ENCODE measurements around the gene LZTR1.
"Not testable (repeated sequence)": the region's sequence is repeated elsewhere in the genome, so short reads cannot be mapped to it uniquely, and the experiment has no call there.

LZTR1 gene

GRCh38 chr22:21009208-21009607 lies 27.1 kb downstream of the LZTR1 start:
- not testable (repeated sequence) for H3K9me3 ChIP-seq (ENCODE audit: control insufficient read depth in 2 of 2, low read length in 2 of 2); H3K27me3 ChIP-seq (ENCODE audit: control insufficient read depth in 2 of 2, insufficient read depth in 2 of 2, low read length in 2 of 2); H3K36me3 ChIP-seq (ENCODE audit: control insufficient read depth in 2 of 2, insufficient read depth in 2 of 2, low read length in 2 of 2); H3K27ac ChIP-seq (ENCODE audit: low read depth in 2 of 2, low read length in 2 of 2); H3K4me1 ChIP-seq (ENCODE audit: control insufficient read depth in 2 of 2, insufficient read depth in 2 of 2, low read length in 2 of 2); H3K4me3 ChIP-seq (ENCODE audit: low read length in 2 of 2); H3K9ac ChIP-seq (ENCODE audit: low read depth in 1 of 2, low read length in 2 of 2)

- Histone ChIP-seq H3K9me3 (ENCODE audit: control insufficient read depth in 2 of 2, low read length in 2 of 2) (no peaks in the 10 kb centered on the region), H3K27ac (ENCODE audit: low read depth in 2 of 2, low read length in 2 of 2) (no peak overlapping the region), H3K36me3 (ENCODE audit: control insufficient read depth in 2 of 2, insufficient read depth in 2 of 2, low read length in 2 of 2) (no peaks in the 10 kb centered on the region), H3K9ac (ENCODE audit: low read depth in 1 of 2, low read length in 2 of 2) (no peak overlapping the region), H3K4me1 (ENCODE audit: control insufficient read depth in 2 of 2, insufficient read depth in 2 of 2, low read length in 2 of 2) (peaks cover 10% of the 10 kb centered on the region in 2 donors), H3K4me3 (ENCODE audit: low read length in 2 of 2) (no peak overlapping the region), H3K27me3 (ENCODE audit: control insufficient read depth in 2 of 2, insufficient read depth in 2 of 2, low read length in 2 of 2) (no peaks in the 10 kb centered on the region)
Observed at GRCh38 chr22:21009638-21010425, 27.7 kb downstream of the LZTR1 start.

DNA sequence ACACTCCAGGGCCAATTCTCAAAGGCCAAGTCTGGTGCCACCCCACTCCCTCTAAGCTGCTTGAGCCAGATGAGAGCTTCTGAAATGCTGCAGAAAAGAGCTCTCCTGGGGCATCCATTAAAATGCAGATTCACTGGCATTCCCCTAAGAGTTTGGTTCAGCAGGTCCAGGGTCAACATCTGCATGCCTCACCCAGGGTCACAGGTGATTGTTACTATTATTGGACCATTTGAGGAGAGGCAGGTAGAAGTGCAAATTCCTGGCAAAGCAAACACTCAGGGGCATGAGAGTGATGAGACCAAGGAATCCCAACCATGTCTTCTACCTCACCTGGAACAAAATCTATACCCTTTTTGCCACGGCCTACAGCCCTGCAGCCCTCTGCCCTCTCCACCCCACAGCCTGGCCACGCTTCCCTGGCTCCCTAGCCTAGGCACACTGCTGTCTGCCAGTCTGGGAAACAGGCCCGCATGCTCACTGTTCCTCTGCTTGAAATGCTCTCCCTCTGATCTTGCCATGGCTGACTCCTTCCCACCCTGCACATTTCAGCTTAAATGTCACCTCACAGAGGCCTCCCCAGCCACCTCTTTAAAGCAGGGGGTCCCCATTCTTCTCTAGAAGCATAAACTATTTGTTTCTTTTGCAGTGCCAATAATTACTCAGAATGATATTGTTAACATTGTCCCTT lies 28.5 kb downstream of the LZTR1 start:
- Histone ChIP-seq H3K9me3 (ENCODE audit: control insufficient read depth in 2 of 2, low read length in 2 of 2) (no peaks in the 10 kb centered on the region), H3K4me3 (ENCODE audit: low read length in 2 of 2) (no peak overlapping the region), H3K4me1 (ENCODE audit: control insufficient read depth in 2 of 2, insufficient read depth in 2 of 2, low read length in 2 of 2) (peaks cover 14 to 16% of the 10 kb centered on the region in 2 donors), H3K9ac (ENCODE audit: low read depth in 1 of 2, low read length in 2 of 2) (no peak overlapping the region), H3K36me3 (ENCODE audit: control insufficient read depth in 2 of 2, insufficient read depth in 2 of 2, low read length in 2 of 2) (no peaks in the 10 kb centered on the region), H3K27ac (ENCODE audit: low read depth in 2 of 2, low read length in 2 of 2) (no peak overlapping the region), H3K27me3 (ENCODE audit: control insufficient read depth in 2 of 2, insufficient read depth in 2 of 2, low read length in 2 of 2) (no peaks in the 10 kb centered on the region)

GRCh38 chr22:21012446-21013407 lies 30.6 kb downstream of the LZTR1 start:
- H3K9ac ChIP-seq (ENCODE audit: low read depth in 1 of 2, low read length in 2 of 2): no peak overlapping the region

DNA sequence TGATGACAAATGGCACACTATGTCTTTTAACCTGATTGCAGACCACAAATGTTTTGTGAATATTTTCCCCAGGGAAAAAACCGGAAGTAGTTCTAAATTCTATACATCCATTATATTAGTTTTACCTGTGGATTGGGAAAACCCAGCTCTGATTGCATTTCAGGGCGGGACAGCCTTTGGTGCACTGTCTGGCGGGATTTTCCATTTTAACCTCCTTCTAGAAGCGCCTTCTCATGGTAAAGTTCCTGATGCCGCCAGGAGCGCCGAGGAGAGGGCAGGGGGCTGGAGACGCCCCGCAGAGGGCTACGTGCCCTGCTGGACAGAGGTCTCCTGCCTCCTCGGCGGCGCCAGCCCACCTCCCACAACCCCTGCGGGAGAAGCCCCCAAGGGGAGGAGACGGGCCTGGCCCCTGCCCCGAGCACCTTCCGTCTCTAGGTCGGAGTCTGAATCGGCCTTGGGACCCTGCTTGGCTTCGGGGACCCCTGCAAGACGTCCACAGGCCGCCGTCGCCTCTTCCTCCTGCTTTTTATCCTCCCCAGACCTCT lies 31.6 kb downstream of the LZTR1 start:
- Histone ChIP-seq H3K4me1 (ENCODE audit: control insufficient read depth in 2 of 2, insufficient read depth in 2 of 2, low read length in 2 of 2) (peaks cover 18 to 19% of the 10 kb centered on the region in 2 donors), H3K27ac (ENCODE audit: low read depth in 2 of 2, low read length in 2 of 2) (peak overlapping the region; percentile 36 to 52), H3K9ac (ENCODE audit: low read depth in 1 of 2, low read length in 2 of 2) (peak overlapping the region in 1 of 2 donors; percentile 57), H3K36me3 (ENCODE audit: control insufficient read depth in 2 of 2, insufficient read depth in 2 of 2, low read length in 2 of 2) (no peaks in the 10 kb centered on the region), H3K27me3 (ENCODE audit: control insufficient read depth in 2 of 2, insufficient read depth in 2 of 2, low read length in 2 of 2) (no peaks in the 10 kb centered on the region), H3K4me3 (ENCODE audit: low read length in 2 of 2) (peak overlapping the region; percentile 65 to 70), H3K9me3 (ENCODE audit: control insufficient read depth in 2 of 2, low read length in 2 of 2) (no peaks in the 10 kb centered on the region)

More at GRCh38 chr22:21012446-21013407, 30.6 kb downstream of the LZTR1 start:
- Histone ChIP-seq H3K27me3 (ENCODE audit: control insufficient read depth in 2 of 2, insufficient read depth in 2 of 2, low read length in 2 of 2) (no peaks in the 10 kb centered on the region), H3K27ac (ENCODE audit: low read depth in 2 of 2, low read length in 2 of 2) (no peak overlapping the region), H3K36me3 (ENCODE audit: control insufficient read depth in 2 of 2, insufficient read depth in 2 of 2, low read length in 2 of 2) (no peaks in the 10 kb centered on the region), H3K4me1 (ENCODE audit: control insufficient read depth in 2 of 2, insufficient read depth in 2 of 2, low read length in 2 of 2) (peaks cover 18 to 19% of the 10 kb centered on the region in 2 donors), H3K4me3 (ENCODE audit: low read length in 2 of 2) (no peak overlapping the region), H3K9me3 (ENCODE audit: control insufficient read depth in 2 of 2, low read length in 2 of 2) (no peaks in the 10 kb centered on the region)

- Histone ChIP-seq H3K9me3 (ENCODE audit: control insufficient read depth in 2 of 2, low read length in 2 of 2) (no peaks in the 10 kb centered on the region), H3K9ac (ENCODE audit: low read depth in 1 of 2, low read length in 2 of 2) (peak overlapping the region; percentile 8 to 57), H3K27ac (ENCODE audit: low read depth in 2 of 2, low read length in 2 of 2) (peak overlapping the region; percentile 36 to 56), H3K4me1 (ENCODE audit: control insufficient read depth in 2 of 2, insufficient read depth in 2 of 2, low read length in 2 of 2) (peaks cover 18 to 19% of the 10 kb centered on the region in 2 donors), H3K27me3 (ENCODE audit: control insufficient read depth in 2 of 2, insufficient read depth in 2 of 2, low read length in 2 of 2) (no peaks in the 10 kb centered on the region), H3K36me3 (ENCODE audit: control insufficient read depth in 2 of 2, insufficient read depth in 2 of 2, low read length in 2 of 2) (no peaks in the 10 kb centered on the region), H3K4me3 (ENCODE audit: low read length in 2 of 2) (peak overlapping the region; percentile 65 to 70)
Observed at GRCh38 chr22:21014202-21014725, 32.2 kb downstream of the LZTR1 start.

DNA sequence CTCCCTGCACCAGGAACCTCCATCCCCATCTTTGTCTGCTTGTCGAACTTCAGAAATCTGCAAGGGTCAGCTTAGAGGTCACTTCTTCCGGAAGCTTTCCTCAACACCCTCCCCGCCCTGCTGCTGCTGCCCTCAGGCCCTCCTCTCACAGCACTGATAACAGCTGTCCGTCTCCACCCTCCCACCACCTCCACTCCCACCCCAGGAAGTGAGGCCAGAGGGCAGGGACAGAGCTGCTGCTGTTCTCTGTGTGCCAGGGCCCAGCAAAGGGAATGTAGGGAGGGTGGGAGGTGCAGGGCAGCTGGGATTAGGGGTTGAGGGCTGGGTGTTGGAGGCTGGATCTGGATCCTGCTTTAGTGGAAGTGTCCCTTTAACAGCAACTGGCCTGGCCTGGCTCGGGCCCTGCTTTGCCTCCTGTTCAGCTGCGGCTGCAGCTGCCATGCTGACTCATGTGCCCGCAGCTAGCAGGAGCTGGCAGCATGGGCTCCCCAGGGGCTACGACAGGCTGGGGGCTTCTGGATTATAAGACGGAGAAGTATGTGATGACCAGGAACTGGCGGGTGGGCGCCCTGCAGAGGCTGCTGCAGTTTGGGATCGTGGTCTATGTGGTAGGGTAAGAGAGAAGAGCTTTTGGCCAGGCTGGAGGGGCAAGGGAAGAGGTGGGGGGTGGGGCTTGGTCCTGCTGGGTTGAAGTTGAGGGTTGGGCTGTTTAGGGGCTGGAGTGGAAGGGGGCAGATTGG lies 32.8 kb downstream of the LZTR1 start, which contains the start of gene P2RX6:
TSS of gene P2RX6 (plus strand) at position 440 of the 740 bp plus-strand sequence. CDS start at position 450, 10 bp downstream.
- Histone ChIP-seq H3K9me3 (ENCODE audit: control insufficient read depth in 2 of 2, low read length in 2 of 2) (no peaks in the 10 kb centered on the region), H3K27ac (ENCODE audit: low read depth in 2 of 2, low read length in 2 of 2) (peak within 1 kb of the TSS; percentile 36 to 56), H3K27me3 (ENCODE audit: control insufficient read depth in 2 of 2, insufficient read depth in 2 of 2, low read length in 2 of 2) (no peaks in the 10 kb centered on the region), H3K4me3 (ENCODE audit: low read length in 2 of 2) (peak within 1 kb of the TSS; percentile 65 to 70), H3K9ac (ENCODE audit: low read depth in 1 of 2, low read length in 2 of 2) (peak within 1 kb of the TSS; percentile 8 to 57), H3K36me3 (ENCODE audit: control insufficient read depth in 2 of 2, insufficient read depth in 2 of 2, low read length in 2 of 2) (no peaks in the 10 kb centered on the region), H3K4me1 (ENCODE audit: control insufficient read depth in 2 of 2, insufficient read depth in 2 of 2, low read length in 2 of 2) (peaks cover 18 to 19% of the 10 kb centered on the region in 2 donors)

DNA sequence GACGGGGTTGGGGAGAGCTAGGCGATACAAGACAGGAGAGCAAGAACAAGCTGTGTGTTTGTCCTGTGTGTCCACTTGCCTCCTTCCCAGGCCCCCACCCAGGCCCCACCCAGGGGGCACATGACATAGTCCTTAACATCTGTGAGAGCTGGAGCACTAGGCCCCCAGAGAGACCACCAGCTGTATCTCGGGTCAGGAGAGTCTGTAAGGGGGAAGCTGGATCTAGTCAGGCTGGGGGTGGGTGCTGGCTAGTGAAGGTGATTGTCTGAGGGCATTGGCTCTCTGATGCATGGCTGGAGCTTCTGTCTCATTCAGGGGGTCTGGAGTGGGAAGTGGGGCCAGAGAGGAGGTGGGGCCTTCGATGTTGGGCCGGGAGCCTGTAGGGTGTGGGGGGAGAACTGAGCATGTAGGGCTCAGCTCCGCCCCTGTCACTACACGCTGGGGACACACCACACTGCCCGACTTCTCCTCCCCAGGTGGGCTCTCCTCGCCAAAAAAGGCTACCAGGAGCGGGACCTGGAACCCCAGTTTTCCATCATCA lies 33.4 kb downstream of the LZTR1 start:
- H3K9me3 ChIP-seq (ENCODE audit: control insufficient read depth in 2 of 2, low read length in 2 of 2): no peaks in the 10 kb centered on the region
- H3K36me3 ChIP-seq (ENCODE audit: control insufficient read depth in 2 of 2, insufficient read depth in 2 of 2, low read length in 2 of 2): no peaks in the 10 kb centered on the region
- no peak overlapping the region for H3K9ac ChIP-seq (ENCODE audit: low read depth in 1 of 2, low read length in 2 of 2)
- no peak overlapping the region for H3K4me3 ChIP-seq (ENCODE audit: low read length in 2 of 2)
- peaks cover 18 to 19% of the 10 kb centered on the region in 2 donors for H3K4me1 ChIP-seq (ENCODE audit: control insufficient read depth in 2 of 2, insufficient read depth in 2 of 2, low read length in 2 of 2)
- H3K27me3 ChIP-seq (ENCODE audit: control insufficient read depth in 2 of 2, insufficient read depth in 2 of 2, low read length in 2 of 2): no peaks in the 10 kb centered on the region
- H3K27ac ChIP-seq (ENCODE audit: low read depth in 2 of 2, low read length in 2 of 2): peak overlapping the region in 1 of 2 donors; percentile 56

Measured in mucosa of rectum (tissue), 2 donors.